NCI-H82 treated with DMSO at 0.1 percent for 48 hours (cell line): ENCODE results near the gene PRRC1.

Experiments
- DNase-seq: peaks from one replicate; lab custom pipeline; 2025; ENCODE audit not compliant: unreplicated experiment; lab: John Stamatoyannopoulos, UW

Gene PRRC1

DNA sequence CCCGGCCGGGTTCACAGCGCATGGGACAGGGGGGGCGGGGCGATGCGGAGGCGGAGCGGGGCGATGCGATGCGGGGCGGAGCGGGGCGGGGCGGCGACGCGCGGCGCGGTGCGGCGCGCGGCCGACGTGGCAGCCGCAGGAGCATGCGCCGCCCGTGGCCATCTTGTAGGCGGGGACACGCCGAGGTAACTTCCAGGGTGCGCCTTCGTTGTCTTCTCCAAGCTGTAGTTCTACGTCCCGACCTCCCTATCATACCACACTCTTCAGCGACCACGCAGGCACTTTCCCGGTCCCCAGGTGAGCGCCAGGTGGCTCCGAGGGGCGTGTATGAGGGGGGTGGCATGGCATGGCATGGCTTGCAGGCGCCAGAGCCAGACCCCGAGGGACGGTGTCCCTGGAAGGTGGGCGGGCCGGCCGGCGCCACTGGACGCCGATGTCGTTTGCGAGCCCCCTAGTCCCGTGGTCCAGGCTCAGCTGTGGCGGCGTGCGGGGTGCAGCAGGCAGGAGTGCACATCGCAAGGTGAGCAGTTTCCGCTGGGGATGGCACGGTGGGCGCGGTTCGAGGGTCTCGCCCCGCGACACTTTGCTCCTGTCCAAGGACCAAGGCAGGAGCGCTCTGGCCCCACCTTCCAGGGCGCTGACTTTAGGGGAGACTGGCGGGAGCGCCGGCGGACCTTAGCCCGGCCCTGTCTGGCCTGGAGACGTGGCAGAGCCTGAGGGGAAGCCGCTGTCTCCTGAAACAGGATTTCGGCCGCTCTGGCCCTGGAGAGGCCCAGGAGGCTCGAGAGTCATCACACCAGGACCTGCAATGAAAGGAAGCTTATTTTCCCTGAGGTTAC is at the start of gene PRRC1:
TSS of gene PRRC1 (plus strand) at position 161 of the 839 bp plus-strand sequence. CDS start 5,840 bp downstream, outside the sequence.
- peak; percentile 32 for DNase-seq

GRCh38 chr5:127471211-127471610 is 46.2 kb upstream of the PRRC1 start:
- DNase-seq = no peak

- no peak for DNase-seq
These were observed 44.7 kb upstream of the PRRC1 start for GRCh38 chr5:127472700-127473099.

DNA sequence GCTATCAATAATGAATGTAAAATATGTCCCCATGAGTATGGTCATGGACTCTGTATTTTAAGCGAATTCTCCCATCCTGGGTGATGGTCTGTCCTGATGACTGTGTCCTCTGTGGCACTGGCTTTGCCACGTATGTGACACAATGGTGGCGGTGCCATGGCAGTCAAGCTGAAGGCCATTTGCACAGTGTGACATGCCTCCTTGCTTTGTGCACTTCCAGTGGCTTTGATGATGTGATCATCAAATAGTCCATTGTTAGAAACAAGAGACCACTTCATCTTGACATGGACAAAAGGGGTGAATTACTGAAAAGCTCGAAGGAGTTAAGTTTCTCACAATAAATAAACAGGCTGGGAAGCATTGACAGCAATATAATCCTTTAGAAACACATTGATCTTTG is 31.0 kb upstream of the PRRC1 start:
- DNase-seq = no peak

DNA sequence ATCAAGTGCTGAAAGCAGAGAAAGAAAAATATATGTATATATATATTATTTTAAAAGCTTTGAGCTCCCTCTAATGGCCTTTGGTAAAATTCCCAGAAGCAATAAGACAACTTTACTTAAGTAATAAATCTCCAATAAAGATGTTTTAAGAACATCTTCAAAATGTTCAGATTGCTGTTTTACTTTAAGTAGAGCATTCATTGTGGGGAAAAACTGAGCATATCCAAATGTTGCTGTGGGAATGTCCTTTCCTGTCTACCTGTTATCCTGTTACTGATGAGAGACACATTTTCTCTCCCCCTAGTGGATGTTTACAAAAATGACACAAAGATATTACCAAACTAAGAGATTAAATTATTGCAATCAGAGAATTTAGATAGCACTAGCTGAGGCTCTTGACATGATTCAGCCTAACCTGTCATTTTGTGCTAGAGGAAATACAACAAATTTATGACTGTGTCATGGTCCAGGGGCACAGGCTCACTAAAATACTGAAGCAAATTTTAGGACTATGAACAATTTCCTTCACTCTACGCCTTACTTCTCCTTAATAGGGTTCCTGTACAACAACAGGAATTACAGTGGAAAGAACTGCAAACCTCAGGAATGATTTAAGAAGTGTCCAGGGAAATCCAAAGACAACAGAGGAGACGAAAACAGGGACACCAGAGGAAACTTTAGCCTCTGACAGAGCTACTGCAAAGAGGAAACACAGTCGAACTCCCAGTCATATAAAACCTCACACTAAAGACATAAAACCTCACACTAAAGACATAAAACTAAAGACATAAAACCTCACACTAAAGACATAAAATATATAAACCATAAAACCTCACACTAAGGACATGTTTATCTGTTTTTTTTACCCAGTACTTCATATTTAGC is 24.3 kb upstream of the PRRC1 start:
- DNase-seq = peak; percentile 62

DNA sequence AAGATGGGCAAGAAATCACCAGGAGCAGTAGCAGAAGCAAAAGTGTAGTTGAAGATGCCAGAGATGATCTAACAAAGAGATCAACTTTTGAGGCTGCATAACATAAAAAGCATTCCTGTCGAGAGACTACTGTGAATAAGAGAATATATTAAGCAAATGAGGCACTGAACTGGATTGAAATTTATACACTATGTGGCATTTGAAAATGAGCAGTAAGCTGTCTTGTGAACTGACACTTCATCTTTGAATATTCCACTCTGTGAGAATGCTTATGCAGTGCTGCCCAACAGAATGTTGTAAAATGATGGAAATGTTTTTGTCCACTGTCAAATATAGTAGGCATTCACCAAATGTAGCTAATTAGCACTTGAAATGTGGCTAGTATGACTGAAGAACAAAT is 18.9 kb upstream of the PRRC1 start:
- DNase-seq = no peak

GRCh38 chr5:127505905-127506304 is 11.5 kb upstream of the PRRC1 start:
- DNase-seq = no peak

DNA sequence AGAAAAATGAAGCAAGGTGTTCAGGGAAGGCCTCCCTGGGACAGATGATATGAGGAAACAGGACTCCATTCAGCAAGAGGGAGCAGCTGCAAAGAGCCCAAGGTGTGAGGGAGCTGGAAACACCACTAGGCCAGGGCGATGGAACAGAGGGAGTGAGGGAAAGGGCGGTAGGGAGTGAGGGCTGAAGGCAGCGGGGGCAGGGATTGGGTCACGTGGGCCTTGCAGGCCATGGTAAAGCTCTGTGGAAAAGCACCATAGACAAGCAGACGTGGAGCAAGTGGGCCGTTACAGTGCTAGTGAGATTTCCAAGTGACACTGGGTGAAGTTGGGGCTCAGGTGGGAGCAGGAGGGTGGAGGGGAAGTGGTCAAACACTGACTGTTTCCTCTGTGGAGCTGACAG is 10.8 kb upstream of the PRRC1 start:
- no peak for DNase-seq

DNA sequence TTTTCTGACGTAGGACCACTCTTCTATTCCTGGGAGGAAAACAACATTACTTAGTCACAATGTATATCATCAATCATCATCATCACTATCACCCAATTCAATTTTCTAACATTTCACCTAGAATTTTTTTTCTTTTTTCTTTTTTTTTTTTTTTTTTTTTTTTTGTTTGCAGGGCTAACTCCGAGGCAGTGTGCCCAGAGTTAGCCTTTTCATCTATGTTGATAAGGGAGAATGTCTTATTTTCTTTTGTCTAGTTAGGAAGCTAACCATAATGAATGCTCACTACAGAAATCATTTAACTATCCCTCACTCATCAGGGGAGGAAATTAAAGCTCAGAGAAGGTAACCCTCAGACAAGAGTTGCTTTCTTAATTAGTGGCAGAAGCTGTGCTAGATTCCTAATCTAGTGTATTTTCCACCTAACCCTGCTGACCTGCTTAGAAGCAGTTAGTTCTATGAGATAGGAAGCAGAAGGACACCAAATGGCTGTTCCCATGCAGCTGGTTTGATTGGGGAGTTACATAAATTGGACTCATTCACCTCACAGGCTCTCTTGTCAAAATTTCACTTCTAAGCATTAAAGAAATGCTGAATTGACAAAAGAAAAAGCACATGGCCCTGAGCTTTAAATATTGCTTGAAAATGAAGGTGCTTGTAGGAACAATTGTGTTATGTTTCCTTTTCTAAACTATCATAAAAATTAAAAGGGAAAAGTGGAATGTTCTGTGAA is 8.6 kb upstream of the PRRC1 start:
- no peak for DNase-seq

DNA sequence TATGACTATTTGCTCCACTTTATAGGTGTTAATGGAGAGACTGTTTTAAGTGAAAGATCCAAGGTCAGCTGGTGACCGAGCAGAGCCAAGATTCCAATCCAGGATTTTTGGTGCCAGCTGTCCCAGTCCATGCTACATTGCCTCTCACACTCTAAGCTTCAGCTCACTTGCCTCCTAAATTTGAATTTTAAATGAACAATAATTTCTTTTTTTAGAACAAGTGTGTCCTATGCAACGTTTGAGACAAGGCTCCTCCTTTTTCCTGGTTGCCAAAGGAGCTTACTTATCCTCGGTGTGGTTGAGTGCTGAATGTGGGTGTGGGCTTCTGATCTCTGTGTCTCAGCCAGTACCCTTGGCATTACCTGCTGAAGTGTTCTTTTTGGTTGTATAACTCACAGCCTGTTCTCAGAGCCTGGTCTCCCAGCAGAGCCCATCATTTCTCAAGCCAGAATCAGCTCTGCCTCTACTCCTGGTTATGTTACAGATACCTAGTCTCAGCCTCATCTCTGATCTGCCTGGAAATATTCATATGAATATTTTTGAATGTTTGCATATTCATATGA is 4.0 kb upstream of the PRRC1 start:
- no peak for DNase-seq

GRCh38 chr5:127514816-127515215 is 2.6 kb upstream of the PRRC1 start:
- DNase-seq = no peak

- DNase-seq = no peak
These were observed 1.6 kb upstream of the PRRC1 start for GRCh38 chr5:127515693-127516440.

- no peak for DNase-seq
These were observed 345 bp upstream of the PRRC1 start for GRCh38 chr5:127517110-127517479.

DNA sequence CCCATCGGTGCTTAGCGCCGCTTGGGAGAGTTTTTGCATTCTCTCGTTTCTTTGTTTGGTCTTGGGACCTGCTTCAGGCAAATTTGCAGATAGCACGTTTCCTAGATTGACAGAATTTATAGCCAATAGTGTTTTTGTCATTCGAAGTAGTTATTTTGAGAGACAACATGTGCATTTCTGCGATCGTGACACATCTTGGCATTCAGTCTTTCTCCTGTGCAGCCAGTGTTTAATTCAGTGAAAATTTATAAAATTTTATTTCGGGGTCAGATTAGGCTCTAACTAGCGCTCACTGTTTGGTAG is 830 bp downstream of the PRRC1 start:
- no peak for DNase-seq

DNA sequence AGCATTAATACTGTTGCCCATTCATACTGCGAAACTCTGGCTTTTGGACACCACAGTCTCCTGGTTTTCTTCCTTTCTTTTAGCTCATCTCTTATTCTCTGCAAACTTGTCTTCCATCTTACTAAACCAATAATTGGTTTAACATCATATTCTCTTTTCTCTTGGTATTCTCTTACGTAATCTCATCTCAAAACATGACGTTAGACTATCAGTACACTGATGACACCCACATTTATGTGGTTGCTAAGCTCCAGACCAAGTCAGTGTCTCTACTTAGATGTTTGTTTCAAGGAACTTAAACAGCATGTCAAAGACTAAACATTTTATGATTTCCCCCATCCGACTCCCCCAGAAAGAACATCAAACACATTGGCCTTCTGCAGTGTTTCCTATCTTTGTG is 2.1 kb downstream of the PRRC1 start:
- no peak for DNase-seq

DNA sequence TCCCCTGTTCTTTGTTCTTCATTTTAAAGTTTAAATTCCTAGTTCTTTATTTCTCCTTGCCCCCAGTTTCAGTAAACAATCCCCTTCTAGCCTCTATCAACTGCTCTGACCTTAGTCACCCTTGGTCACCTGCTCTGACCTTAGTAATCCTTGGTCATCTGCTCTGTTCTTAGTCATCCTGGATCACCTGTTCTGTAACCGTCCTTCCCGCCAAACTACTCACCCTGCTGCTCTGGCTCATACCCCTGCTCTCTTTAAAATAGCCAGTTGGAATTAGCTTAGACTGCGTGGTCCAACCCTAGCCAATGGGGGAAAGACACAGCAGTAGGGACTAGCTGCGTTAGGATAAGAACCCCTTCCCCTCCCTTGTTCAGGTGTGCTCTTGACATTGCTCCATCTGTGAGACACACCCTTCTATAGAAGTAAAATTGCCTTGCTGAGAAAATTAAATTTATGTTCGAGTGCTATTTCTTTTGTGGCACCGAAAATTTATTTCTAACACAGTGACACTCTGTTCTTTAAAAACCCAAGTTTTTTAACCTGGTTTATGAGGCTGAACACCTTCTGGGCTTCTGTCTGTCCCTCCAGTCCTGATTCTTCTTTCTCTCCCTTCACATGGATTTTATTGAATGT is 3.8 kb downstream of the PRRC1 start:
- no peak for DNase-seq

DNA sequence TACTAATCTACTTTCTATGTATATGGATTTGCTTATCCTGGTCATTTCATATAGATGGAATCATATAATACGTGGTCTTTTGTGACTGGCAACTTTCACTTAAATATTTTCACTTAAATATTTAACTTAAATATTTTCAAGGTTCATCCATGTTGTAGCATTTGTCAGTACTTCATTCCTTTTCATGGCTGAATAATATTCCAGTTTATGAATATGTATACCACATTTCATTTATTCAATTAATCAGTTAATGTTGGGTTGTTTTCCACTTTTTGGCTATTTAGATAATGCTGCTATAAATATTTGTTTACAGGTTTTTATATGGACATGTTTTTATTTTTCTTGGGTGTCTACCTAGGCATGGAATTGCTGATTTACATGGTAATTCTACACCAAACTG is 7.7 kb downstream of the PRRC1 start:
- DNase-seq = no peak

DNA sequence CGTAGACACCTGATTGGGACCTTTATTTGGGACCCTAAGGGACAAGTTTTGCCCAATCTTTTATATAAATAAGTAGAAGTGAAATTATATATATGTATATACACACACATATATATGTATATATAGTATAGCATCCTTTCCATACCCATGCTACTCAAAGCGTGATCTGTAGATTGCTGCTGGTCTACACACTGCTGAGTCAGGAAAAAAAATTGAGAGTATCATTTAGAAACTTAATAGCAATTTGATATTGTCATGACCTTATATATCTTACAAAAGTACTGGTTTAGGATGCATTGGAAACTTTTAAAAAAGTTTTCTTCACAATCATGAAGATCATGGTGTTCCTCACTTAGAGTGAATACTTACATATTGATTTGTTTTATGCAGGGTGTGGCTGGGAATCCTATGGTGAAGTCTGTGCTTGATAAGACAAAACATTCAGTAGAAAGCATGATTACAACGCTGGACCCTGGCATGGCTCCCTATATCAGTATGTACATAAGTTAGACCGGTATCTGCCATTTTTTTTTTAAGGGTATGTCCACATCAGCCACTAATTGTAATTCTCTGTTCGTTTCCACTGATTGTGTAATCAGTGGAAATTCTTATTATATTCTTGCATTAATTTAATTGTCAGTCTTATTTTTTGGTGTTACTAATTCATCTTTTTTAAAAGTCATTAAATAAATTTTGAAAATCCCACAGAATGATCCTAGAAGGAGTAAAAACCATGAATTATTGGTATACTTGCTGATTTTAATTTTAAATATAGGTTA is 12.7 kb downstream of the PRRC1 start:
- no peak for DNase-seq

DNA sequence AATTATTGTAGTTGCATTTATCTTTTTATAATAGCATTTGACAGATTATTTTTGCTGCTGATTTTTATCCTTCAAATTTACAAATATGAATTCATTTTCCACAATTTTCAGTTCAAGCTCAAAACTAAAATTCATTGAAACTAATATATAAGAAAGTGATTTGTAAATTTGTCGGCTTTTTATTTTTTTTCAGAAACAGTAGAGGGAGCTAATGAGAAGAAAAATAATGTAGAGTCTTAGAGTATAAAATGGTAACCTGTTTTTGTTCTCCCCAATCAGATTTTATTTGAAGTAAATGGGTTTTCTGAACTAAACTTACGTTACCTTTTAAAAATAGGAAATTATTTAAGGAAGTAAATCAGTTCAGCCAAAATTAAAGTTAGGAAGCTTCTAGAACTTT is 19.2 kb downstream of the PRRC1 start:
- DNase-seq = no peak
